Effector memory CD4-positive, alpha-beta T cell (primary cell): ENCODE data around the gene IRAK2.

Source experiments
- DNase-seq, 3 donors: peaks; one replicate each; pipeline ENCODE4 v3.0.0-alpha.2; 2020
- H3K27ac ChIP-seq: 2 replicates; pipeline ENCODE4 v1.7.0; 2013; ENCODE audit warnings: mild to moderate bottlenecking, low read length, moderate library complexity; ENCODE audit not compliant: insufficient read depth, poor library complexity, severe bottlenecking
- H3K27me3 ChIP-seq: replicated peaks from 2 replicates; pipeline ENCODE4 v1.7.0; 2013; ENCODE audit warnings: mild to moderate bottlenecking, low read length; ENCODE audit not compliant: insufficient read depth, control insufficient read depth, poor library complexity, severe bottlenecking
- H3K36me3 ChIP-seq: 2 replicates; pipeline ENCODE4 v1.7.0; 2013; ENCODE audit warnings: mild to moderate bottlenecking, low read length, moderate library complexity; ENCODE audit not compliant: control insufficient read depth, insufficient read depth
- H3K4me1 ChIP-seq: 2 replicates; pipeline ENCODE4 v1.7.0; 2013; ENCODE audit warnings: low read length, mild to moderate bottlenecking; ENCODE audit not compliant: control insufficient read depth, insufficient read depth, poor library complexity, severe bottlenecking
- H3K4me3 ChIP-seq: 2 replicates; pipeline ENCODE4 v1.7.0; 2013; ENCODE audit warnings: low read length, low read depth, mild to moderate bottlenecking; ENCODE audit not compliant: insufficient read depth, poor library complexity, severe bottlenecking
- H3K9me3 ChIP-seq: 2 replicates; pipeline ENCODE4 v1.7.0; 2013; ENCODE audit warnings: mild to moderate bottlenecking, low read length, moderate library complexity; ENCODE audit not compliant: control insufficient read depth

The IRAK2 gene

DNA sequence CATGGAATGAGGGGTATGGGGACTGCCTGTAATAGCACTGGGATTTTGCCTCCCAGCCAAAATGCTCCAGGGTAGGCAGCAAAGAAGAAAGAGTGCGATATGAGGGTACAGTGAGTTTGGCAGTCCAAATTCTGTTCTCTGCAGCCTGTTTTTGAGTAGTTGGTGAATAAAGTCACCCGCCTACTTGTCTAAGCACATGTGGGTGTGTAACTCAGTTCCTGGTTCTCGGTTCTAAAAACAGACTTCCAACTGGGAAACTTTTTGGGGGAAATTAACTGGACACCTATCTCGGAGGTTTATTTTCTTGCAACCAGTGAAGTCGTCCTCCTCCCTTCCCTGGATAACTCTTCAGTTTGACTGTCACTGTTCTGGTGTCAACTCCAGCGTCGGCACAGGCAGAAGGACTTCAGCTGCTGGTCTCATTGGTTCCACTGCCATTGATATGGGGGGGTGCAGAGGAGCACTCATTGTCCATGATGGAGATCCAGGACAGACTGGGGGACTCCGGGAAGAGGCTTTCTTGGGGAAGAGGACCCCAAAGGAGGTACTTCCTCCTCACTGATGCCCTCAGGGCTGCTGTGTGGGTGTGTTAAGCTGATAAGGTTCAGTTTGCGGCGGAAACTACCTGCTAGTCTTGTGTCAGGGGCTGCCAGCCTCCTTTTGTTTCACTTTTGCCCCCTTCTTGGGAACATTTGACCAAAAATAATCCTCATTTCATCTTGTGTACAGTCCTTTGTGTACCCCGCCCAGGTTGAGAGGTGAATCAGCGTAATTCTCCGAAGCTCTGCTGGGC, 114.9 kb downstream of the IRAK2 start:
- DNase-seq = no peak

GRCh38 chr3:10280177-10280529, 115.4 kb downstream of the IRAK2 start:
- H3K36me3 ChIP-seq = peaks cover 70% of the 10 kb centered on the region
- no peaks in the 10 kb centered on the region for H3K9me3 ChIP-seq
- no peak overlapping the region for H3K27ac ChIP-seq
- H3K27me3 ChIP-seq = no peaks in the 10 kb centered on the region
- no peak overlapping the region for H3K4me3 ChIP-seq
- H3K4me1 ChIP-seq = peaks cover 22% of the 10 kb centered on the region
- DNase-seq = no peak

More for the DNA sequence above, 114.9 kb downstream of the IRAK2 start:
- H3K27me3 ChIP-seq = no peaks in the 10 kb centered on the region
- no peaks in the 10 kb centered on the region for H3K9me3 ChIP-seq
- H3K4me3 ChIP-seq = no peak overlapping the region
- peaks cover 16% of the 10 kb centered on the region for H3K4me1 ChIP-seq
- no peak overlapping the region for H3K27ac ChIP-seq
- H3K36me3 ChIP-seq = peaks cover 72% of the 10 kb centered on the region

- Histone ChIP-seq H3K27me3 (no peaks in the 10 kb centered on the region), H3K9me3 (no peaks in the 10 kb centered on the region), H3K4me1 (peaks cover 23% of the 10 kb centered on the region), H3K4me3 (no peak overlapping the region), H3K27ac (no peak overlapping the region), H3K36me3 (peaks cover 67% of the 10 kb centered on the region)
- DNase-seq = no peak
Observed at GRCh38 chr3:10280571-10280970, 115.9 kb downstream of the IRAK2 start.

DNA sequence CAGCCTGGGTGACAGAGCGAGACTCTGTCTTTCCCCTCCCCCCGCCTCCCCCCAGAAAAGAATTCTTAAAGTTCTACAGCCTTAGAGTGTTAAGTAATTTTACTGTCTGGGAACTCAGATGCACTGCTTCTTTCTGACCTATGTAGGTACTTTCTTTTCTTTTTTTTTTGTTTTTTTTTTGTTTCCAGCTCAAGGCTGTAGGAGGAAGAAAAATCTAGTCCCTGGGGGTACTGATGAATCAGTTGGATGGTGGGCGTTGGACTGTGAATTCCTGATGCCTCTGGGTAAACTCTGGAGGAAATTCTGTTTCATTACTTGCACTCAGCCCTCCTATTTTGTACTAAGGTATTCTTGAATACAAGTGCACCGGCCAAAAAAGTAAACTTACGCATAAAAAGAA, 117.2 kb downstream of the IRAK2 start:
- no peaks in the 10 kb centered on the region for H3K9me3 ChIP-seq
- H3K27me3 ChIP-seq = no peaks in the 10 kb centered on the region
- H3K36me3 ChIP-seq = peaks cover 61% of the 10 kb centered on the region
- peaks cover 23% of the 10 kb centered on the region for H3K4me1 ChIP-seq
- no peak for DNase-seq
- H3K4me3 ChIP-seq = no peak overlapping the region
- no peak overlapping the region for H3K27ac ChIP-seq

- Histone ChIP-seq H3K4me3 (no peak overlapping the region), H3K27me3 (no peaks in the 10 kb centered on the region), H3K27ac (peak overlapping the region; percentile 41), H3K36me3 (peaks cover 56% of the 10 kb centered on the region), H3K9me3 (no peaks in the 10 kb centered on the region), H3K4me1 (peaks cover 19% of the 10 kb centered on the region)
- no peak for DNase-seq
Observed at GRCh38 chr3:10283638-10284037, 118.9 kb downstream of the IRAK2 start.

DNA sequence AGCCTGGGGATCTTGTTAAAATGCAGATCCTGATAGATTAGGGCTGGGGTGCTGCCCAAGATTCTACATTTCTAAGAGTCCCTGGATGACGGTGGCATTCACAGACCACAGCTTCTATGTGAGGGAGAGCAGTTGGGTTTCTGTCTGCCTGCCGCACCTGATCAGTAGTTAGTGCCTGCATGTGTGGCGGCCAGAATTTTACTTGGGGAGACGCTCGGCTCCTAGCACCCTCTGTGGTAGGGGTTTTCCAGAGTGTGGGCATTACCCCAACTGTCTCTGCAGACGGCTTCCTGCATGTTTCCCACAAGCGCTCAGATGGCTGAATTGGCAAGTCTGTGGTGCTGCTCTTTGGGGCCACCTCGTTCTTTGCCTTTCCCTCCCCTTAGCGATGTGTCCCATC, 119.8 kb downstream of the IRAK2 start:
- no peaks in the 10 kb centered on the region for H3K27me3 ChIP-seq
- H3K27ac ChIP-seq = peak overlapping the region; percentile 41
- peaks cover 19% of the 10 kb centered on the region for H3K4me1 ChIP-seq
- H3K36me3 ChIP-seq = peaks cover 56% of the 10 kb centered on the region
- no peak overlapping the region for H3K4me3 ChIP-seq
- peak; percentile 40 to 48 (median 47) for DNase-seq
- no peaks in the 10 kb centered on the region for H3K9me3 ChIP-seq

DNA sequence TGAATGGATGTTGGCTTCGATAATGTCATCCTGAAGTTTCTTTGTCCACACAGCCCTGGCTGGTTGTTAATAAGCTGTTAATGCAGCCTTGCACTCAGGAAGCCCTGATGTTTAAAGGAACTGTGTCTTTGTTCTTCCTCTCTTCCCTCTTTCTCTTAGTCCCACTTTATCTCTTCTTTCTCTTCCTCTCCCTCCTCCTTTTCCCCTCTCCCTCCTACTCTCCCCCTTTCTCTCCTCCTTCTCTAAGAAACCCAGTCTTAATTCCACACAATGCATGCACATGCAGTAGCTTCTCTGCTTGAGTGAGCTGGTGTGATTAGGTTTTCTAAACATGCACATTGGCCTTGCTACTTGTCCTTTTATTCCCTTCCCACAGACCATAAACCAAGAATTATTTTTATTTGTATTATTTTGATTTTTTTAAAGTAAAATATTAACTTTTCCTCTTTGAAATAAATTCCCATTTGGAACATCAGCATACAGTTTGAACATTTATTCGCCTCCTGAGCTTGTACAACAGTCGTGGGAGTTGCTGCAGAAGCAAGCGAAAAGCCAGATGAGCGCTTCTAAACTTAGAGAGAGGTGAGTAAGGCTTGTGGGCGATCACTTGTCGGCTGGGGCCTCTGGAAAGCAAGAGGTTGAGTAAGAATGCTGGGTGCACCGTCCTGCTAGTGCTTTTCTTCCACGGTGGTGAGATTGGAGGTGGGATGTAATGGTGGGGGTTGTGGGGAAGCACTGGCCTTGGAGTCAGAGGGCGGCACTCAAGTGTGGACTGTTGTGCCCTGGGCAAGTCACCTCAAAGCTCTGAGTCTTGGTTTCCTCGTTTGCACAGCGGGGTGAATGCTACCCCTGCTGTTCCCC, 120.8 kb downstream of the IRAK2 start:
- peak overlapping the region; percentile 41 for H3K27ac ChIP-seq
- peaks cover 47% of the 10 kb centered on the region for H3K36me3 ChIP-seq
- no peaks in the 10 kb centered on the region for H3K27me3 ChIP-seq
- no peaks in the 10 kb centered on the region for H3K9me3 ChIP-seq
- no peak overlapping the region for H3K4me3 ChIP-seq
- no peak for DNase-seq
- peaks cover 19% of the 10 kb centered on the region for H3K4me1 ChIP-seq

DNA sequence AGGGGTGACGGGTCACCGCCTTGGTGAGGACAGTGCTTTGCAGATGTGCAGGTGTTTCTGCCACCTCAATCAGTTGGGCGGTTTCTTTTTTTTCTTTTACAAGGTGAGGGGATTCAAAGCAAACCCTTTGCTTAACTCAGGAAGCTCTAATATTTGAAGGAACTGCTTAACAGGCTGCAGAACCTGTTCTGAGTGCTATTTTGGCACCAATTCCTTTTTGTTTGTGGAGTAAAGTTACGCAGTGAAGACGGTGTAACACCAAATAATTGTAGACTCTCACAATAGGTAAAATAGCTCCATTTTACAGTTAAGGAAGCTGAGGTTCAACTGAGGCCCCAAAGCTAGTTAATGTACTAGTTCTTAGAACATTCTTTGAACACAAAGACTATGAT, 121.4 kb downstream of the IRAK2 start:
- H3K9me3 ChIP-seq = no peaks in the 10 kb centered on the region
- H3K27me3 ChIP-seq = no peaks in the 10 kb centered on the region
- no peak overlapping the region for H3K4me3 ChIP-seq
- peaks cover 41% of the 10 kb centered on the region for H3K36me3 ChIP-seq
- no peak overlapping the region for H3K27ac ChIP-seq
- peaks cover 19% of the 10 kb centered on the region for H3K4me1 ChIP-seq
- no peak for DNase-seq

GRCh38 chr3:10286596-10287295, 122.0 kb downstream of the IRAK2 start:
- Histone ChIP-seq H3K4me3 (no peak overlapping the region), H3K36me3 (peaks cover 36% of the 10 kb centered on the region), H3K27ac (no peak overlapping the region), H3K27me3 (no peaks in the 10 kb centered on the region), H3K9me3 (no peaks in the 10 kb centered on the region), H3K4me1 (peaks cover 19% of the 10 kb centered on the region)
- DNase-seq = no peak
